GM19043 (cell line): ENCODE data around the gene SWT1.
"Not testable (repeated sequence)": the region's sequence is repeated elsewhere in the genome, so short reads cannot be mapped to it uniquely, and the experiment has no call there.

Experiments used
- ATAC-seq: cut with Tn5 transposase; IDR thresholded peaks from one replicate; pipeline ENCODE4 v1.9.1; 2021; ENCODE audit warnings: low read depth; ENCODE audit not compliant: unreplicated experiment

SWT1 gene

DNA sequence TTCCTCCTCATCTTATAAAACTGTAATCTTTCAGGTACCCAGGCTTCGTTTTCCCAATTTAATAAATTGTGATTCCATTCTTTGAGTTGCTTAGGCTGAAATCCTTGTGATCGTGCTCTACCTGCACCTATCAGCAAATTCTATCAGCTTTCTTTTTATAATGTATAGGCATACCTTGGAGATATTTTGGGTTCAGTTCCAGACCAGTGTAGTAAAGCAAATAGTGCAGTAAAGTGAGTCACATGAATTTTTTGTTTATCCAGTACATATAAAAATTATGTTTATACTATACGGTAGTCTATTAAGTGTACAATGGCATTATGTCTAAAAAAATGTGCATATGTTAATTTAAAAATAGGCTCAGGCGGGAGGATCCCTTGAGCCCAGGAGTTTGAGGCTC lies 5.5 kb downstream of the SWT1 start:
- no peak for ATAC-seq

DNA sequence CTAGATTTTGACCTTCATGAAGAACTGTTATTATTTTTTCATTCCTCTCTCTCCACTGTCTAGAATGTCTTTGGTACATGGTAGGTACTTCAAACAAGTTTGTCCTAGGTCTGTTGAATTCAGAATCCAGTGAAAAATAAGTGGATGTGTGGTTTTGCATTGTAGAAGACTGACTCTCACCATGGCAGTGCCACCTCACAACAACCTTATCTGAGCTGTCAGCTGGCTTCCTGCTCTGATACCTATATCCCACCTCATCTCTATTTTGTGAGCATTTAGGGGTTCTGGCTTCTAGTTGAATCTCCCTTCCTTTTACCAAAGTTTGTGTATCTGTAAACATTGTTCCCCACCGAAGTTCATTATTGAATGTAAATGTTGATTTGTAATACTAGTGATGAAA lies 9.1 kb downstream of the SWT1 start:
- ATAC-seq: no peak

DNA sequence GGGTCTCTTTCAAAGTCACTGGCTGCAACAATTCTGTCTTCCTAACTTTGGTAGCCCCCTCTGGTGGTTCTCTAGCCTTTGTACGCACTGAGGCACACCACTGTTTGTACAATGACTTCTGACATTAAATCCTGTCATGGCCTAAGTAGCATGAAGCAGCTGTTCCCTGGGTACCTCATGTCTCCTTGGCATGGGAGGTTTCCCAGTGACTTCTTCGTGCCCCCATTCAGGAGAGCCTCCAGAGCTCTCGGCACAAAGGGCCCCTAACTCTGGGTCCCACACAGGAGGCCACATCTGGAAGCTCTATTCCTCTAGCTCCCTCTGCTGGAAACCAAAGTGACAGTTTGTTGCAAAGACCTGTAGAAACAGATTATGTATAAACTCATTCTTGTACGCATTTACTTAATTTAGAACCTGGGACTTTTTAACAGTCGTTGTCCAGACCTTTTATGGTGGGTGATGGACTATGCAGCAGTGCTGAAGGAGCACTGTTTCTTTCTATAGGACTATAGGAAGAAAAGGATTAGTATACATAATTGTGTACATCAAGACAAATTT lies 13.4 kb downstream of the SWT1 start:
- ATAC-seq: peak; percentile 93

DNA sequence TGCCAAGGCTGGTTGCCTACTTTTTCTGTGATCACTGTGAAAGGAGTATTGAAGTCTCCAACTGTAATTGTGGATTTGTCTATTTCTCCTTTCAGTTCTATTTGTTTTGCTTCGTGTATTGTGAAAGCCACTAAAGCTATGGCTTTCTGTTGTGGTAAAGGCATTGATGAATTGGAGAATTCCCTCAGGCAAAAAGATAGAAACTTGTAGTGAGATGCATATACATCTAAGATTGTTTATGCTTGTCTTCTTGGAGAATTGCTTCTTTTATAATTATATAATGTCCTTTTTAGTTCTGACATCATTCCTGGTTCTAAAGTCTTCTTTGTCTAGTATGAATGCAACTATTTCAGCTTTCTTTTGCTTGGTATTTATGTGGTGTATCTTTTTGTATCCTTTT lies 36.8 kb downstream of the SWT1 start:
- no peak for ATAC-seq

DNA sequence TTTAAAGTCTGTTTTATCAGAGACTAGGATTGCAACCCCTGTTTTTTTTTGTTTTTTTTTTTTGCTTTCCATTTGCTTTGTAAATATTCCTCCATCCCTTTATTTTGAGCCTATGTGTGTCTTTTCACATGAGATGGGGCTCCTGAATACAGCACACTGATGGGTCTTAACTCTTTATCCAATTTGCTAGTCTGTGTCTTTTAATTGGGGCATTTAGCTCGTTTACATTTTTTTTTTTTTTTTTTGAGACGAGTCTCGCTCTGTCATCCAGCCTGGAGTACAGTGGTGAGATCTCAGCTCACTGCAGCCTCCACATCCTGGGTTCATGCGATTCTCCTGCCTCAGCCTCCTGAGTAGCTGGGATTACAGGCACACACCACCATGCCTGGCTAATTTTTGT lies 41.7 kb downstream of the SWT1 start:
- not testable (repeated sequence) for ATAC-seq

DNA sequence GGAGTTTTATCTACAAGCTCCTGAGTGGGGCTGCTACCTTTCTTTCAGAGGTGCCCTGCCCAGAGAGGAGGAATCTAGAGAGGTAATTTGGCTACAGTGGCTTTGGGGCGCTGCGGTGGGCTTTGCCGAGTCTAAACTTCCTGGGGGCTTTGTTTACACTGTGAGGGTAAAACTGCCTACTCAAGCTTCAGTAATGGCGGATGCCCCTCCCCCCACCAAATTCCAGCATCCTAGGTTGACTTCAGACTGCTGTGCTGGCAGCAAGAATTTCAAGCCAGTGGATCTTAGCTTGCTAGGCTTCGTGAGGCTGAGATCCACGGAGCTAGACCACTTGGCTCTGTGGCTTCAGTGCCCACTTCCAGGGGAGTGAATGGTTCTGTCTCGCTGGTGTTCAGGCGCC lies 43.9 kb downstream of the SWT1 start:
- no peak for ATAC-seq

DNA sequence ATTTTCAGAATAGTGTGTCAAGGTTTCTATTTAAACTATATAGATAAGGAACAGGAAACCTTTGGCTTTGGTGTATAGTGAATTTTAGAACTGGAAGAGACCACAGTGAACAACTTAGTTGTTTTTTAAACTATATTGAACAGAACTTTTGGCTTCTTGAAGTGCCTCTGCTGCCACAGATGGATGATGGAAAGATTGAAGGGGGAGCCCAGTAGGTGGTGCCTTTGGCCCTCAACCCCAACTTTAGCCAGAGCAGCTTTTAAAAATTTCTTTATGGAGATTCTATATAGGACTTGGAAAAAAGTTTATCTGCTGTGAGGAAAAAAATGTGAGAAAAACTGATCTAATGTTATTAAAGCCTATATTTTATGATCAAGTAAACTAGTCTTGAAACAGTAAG lies 50.2 kb downstream of the SWT1 start:
- ATAC-seq: no peak

DNA sequence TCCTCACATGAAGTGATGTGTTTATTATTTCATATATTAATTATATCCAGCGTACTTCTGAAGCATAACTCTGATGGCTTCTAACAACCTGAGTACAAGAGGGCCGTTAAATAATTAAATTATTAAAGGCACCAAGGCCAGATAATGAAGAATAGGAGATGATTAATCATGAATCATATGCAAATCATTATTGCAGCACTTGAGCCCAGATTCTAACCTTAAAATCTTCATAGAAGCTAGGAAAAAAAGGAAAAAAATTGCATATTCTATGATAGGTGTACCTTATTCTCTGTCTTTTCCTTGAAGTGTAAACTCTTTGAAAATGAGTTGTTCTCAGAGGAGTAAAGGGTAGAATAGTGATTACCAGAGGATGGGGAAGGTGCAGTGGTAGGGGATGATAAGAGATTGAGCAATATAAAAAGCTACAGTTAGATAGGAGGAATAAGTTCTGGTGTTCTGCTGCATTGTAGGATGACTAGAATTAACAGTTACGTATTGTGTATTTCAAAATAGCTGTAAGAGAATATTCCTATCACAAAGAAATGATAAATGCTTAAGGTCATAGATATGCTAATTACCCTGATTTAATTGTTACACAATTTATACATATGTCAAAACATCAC lies 51.1 kb downstream of the SWT1 start:
- ATAC-seq: no peak

DNA sequence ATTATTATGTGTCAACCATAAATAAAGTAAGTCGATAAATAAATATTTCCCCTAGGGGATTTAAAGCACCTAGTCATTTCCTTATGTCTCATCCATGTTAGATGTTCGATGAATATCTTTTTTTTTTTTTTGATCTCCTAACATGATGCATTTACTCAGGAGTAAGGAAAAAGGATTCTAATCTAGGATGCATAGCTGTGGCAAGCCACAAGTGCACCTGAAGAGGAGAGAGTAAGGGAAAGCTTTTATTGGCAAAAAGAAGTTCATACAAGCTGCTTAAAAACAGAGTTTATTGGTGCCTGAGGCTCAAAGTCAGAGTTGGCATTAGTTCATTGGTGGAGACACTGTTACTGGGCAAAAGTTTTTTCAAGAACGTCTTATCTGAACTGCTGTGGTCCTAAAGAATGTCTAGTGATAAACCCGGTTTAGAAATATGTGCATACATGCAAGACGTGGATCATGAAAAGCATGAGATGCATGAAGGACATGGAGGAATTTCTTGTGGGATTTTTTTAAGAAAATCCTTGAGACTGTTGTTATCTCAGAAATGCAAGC lies 51.7 kb downstream of the SWT1 start:
- ATAC-seq: no peak

DNA sequence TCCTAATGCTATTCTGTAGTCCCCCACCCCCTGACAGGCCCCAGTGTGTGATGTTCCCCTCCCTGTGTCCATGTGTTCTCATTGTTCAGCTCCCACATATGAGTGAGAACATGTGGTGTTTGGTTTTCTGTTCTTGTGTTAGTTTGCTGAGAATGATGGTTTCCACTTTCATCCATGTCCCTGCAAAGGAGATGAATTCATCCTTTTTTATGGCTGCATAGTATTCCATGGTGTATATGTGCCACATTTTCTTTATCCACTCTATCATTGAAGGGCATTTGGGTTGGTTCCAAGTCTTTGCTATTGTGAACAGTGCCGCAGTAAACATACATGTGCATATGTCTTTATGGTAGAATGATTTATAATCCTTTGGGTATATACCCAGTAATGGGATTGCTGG lies 52.4 kb downstream of the SWT1 start:
- ATAC-seq: not testable (repeated sequence)

DNA sequence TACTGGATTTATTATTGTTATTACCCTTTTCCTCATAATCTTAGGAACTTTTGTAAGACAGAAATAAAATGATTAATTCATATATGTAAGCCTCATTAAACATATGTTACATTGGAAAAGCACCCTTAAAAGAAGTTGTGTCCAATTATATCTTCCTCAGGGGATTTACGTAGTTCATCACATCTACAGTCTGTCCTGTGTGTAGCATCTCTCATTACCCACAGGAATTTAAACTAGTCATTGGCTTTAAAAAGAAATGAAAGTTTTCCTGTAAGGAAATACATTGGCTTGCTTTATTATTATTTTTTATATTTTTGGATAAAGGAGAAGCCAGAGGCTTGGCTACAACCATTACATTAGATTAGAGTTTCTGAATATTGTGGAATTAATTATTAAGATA lies 56.1 kb downstream of the SWT1 start:
- ATAC-seq: no peak

DNA sequence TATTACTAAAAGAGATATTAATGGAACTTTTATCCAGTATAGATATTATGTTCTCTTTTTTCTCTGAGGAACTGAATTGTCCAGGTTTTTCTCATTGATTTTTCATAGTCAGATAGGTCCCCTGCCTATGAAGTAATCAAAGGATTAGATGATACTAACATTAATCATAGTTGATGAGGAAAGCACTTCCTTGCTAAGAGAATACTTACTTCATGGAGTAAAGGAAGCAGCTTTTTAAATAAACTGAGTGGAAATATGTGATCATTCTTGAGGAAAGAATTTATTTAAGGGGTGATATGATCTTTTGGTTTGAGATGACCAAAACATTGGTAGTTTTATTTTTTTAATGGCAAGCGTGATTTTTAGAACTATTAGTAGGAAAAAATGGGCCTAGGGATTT lies 58.9 kb downstream of the SWT1 start:
- no peak for ATAC-seq

DNA sequence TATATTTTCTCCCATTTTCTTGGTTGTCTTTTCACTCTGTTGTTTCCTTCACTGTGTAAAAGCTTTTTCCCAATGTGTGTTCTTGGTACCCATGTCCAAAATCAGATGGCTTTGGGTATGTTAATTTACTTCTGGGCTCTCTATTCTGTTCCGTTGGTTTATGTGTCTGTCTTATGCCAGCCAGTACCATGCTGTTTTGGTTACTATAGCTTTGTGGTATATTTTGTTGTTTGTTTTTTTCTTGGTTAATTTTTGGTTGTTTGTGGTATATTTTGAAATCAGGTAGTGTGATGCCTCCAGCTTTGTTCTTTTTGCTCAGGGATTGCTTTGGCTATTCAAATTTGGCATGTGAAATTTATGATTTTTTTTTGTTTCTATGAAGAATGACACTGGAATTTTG lies 67.2 kb downstream of the SWT1 start:
- ATAC-seq: no peak

DNA sequence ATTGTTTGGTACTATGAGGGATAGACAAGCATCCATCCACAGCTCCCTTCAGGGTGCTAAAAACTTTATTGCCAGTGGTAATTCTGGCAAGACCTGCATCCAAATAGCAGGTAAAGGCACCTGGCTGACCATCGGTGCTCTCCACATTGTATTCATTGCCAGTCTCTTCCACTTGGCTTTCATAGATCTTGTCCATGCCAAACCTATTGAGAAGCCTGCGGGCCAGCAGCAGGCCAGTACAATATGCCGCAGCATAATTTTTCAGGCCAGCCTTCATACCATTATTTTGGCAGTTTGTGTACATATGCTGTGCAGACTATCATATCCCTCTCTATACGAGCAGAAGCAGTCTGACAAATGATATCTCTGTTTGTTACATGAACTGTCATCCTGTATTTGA lies 70.2 kb downstream of the SWT1 start:
- no peak for ATAC-seq

DNA sequence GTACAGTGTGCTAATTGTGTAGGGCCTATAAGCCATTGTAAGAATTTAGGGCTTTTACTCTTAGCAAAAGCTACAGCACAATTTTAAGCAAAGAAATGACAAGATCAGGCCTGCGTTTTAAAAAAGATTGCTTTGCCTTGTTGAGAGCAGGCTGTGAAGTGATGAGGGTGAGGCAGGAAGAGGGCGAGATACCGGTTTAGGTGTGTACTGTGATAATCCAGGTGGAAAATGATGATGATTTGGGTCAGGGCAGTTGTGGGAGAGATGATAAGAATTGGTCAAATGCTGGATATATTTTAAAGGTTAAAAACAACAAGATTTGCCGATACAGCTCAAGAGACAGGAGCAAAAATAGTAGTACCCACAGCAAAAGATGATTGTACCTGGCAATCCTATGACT lies 72.0 kb downstream of the SWT1 start:
- ATAC-seq: no peak

DNA sequence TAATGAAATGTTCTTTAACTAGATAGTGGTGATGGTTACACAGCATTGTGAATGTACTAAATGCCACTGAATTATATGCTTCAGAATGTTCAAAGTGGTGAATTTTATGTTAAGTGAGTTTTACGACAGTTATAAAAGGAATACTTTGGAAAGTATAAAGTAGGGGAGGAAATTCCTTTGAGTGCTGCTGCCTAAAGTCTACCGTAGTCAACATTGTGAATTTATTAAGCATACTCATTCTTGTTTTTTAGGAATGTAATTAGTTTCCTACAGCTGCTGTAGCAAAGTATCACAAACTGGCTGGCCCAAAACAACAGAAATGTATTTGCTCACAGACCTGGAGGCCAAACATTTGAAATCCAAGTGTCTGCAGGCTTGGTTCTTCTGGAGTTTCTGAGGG lies 73.0 kb downstream of the SWT1 start:
- no peak for ATAC-seq

DNA sequence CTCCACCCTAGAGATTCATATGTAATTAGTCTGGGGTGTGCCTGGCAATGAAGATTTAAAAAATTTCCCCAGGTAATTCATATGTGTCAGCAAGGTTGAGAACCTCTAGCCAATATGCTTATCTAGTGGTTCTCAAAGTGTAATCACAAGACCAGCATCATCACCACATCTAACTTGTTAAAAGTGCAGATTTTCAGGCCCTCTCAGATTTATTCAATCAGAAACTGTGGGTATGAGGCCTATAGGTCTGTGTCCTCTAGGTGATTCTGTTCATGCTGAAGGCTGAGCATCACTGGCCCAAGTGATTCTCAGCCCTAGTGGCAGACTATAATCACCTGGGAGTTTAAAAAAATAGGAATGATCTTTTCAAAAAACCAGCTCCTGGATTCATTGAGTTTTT lies 75.9 kb downstream of the SWT1 start:
- no peak for ATAC-seq

DNA sequence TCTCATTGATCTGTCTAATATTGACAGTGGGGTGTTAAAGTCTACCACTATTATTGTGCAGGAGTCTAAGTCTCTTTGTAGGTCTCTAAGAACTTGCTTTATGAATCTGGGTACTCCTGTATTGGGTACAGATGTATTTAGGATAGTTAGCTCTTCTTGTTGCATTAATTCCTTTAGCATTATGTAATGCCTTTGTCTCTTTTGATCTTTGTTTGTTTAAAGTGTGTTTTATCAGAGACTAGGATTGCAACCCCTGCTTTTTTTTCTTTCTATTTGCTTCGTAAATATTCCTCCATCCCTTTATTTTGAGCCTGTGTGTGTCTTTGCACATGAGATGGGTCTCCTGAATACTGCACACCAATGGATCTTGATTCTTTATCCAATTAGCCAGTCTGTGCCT lies 77.2 kb downstream of the SWT1 start:
- ATAC-seq: not testable (repeated sequence)

DNA sequence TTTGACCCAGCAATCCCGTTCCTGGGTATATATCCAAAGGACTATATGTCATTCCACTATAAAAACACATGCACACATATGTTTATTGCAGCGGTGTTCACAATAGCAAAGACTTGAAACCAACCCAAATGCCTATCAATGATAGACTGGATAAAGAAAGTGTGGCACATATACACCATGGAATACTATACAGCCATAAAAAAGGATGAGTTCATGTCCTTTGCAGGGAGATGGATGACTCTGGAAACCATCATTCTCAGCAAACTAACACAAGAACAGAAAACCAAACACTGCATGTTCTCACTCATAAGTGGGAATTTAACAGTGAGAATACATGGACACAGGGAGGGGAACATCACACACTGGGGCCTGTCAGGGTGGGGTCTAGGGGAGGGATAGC lies 80.2 kb downstream of the SWT1 start:
- ATAC-seq: not testable (repeated sequence)

DNA sequence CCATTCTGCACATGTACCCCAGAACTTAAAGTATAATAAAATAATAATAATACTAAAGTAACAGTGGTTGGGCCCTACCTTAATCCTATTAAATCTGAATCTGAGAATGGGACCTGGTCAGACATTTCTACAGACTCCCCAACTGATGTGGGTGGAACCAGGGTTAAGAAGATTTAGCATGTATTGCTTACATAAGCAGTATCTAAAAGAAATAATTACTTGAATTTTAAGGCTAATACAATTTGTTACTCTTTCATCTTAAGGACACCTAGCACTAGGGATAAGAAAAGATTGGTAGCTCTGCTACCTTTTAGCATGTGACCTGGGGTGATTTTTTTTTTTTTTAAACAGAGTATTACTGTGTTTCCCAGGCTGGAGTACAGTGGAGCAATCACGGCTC lies 80.7 kb downstream of the SWT1 start:
- ATAC-seq: no peak

DNA sequence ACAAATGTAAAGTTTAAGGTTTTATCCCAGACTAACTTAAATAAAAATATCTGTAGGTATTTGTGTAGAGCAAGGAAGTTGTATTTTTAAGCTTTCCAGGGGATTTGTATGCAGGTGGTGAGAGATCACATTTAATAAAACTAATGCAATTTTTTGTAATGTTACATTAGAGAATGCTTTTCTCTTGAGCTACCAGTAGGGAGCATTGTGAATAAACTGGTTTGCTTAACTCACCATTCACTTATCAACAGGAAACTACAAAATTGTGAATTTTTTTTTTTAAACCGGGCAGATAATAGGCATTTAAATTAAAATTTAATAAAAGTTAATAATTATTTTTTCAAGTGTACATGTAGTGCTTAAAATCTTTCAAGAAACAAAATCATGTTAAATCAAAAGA lies 81.5 kb downstream of the SWT1 start:
- ATAC-seq: no peak

DNA sequence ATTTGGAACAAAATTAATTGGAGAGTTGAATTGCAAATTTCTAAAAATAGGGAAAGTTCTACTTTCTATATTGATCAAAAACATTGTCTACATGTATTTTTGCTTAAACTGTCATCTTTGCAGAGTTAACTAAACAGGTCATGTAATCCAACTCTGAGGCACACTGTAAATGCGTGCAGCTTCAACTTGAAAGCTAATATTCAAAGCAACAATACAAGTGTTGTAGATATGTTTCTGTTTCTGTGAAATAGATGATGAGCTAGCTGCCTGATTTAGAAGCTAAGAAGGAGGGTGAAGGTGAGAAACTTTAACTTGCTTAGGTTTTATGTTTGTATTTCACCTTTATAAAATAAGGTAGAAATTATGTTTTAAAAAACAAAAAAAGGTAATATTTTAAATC lies 82.9 kb downstream of the SWT1 start:
- ATAC-seq: no peak

DNA sequence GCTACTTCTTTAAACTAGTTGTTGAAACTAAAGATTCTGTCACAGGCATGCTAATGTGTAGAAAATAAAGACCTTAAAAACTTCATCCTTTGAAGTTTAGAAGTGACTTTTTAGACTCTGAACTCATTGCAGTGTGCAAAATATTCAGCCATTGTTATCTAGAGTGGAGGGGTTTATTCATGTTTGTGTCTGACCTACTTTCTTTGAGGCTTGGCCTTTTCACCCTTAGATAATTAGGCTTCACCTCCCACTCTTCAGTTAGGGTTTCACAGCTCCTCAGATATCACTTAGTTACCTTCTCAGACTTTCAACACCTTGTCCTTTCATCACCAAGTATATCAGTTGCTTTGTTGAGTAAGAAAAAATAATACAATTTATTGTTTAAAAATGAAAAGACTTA lies 84.2 kb downstream of the SWT1 start:
- no peak for ATAC-seq
